Measurements from ENCODE around the gene CREB3L4.
A peak's percentile ranks its signal among the peaks of the same experiment; 100 is the strongest.
"Not testable (repeated sequence)": the region's sequence is repeated elsewhere in the genome, so short reads cannot be mapped to it uniquely, and the experiment has no call there.

Gene CREB3L4

DNA sequence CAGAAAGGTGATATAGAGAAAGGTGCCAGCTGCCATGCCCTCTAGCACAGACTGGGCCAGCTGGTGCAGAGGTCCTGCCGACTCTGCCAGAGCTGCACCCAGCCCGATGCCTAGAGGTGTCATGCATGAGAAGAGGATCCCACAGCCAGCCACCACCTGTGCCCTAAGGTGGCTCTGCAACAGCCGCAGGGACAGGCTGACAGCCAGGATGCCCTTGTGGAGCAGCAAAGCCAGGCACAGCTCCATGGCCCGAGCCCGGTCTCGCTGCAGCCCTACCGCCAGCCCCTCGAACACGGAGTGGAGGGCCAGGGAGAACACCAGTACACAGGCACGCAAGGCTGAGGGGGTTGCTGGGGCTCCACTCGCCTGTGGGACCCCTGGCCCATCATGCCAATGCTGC is 7.5 kb upstream of the CREB3L4 start:
- no peak for DNase-seq

GRCh38 chr1:153961421-153961820 is 6.3 kb upstream of the CREB3L4 start:
- no peak for DNase-seq

GRCh38 chr1:153962088-153963029 is 5.3 kb upstream of the CREB3L4 start:
- DNase-seq, result no peak

- DNase-seq, result peak; percentile 100
Observed at GRCh38 chr1:153963030-153963849, 4.5 kb upstream of the CREB3L4 start, which contains the start of gene SLC39A1. Gene SLC39A1, minus strand, starts transcription at chr1:153963537. Its CDS starts 822 bp downstream, at chr1:153962715.

GRCh38 chr1:153963850-153964331 is 3.8 kb upstream of the CREB3L4 start:
- DNase-seq, result no peak

GRCh38 chr1:153968000-153968363 is 280 bp downstream of the CREB3L4 start:
- no peak for DNase-seq

GRCh38 chr1:153968408-153968807 is 706 bp downstream of the CREB3L4 start:
- peak; percentile 50 for DNase-seq

DNA sequence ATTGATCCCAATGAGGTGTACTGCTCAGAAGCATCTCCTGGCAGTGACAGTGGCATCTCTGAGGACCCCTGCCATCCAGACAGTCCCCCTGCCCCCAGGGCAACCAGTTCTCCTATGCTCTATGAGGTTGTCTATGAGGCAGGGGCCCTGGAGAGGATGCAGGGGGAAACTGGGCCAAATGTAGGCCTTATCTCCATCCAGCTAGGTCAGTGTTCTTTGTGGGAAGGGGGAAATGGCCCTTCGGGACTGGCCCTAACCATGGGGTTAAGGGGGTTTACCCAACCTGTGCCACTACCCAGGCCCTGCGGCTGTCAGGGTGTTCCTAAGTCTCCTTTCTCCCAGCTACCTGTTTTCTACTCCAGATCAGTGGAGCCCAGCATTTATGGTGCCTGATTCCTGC is 1.3 kb downstream of the CREB3L4 start:
- DNase-seq, result no peak

GRCh38 chr1:153970346-153970745 is 2.6 kb downstream of the CREB3L4 start:
- DNase-seq, result no peak

DNA sequence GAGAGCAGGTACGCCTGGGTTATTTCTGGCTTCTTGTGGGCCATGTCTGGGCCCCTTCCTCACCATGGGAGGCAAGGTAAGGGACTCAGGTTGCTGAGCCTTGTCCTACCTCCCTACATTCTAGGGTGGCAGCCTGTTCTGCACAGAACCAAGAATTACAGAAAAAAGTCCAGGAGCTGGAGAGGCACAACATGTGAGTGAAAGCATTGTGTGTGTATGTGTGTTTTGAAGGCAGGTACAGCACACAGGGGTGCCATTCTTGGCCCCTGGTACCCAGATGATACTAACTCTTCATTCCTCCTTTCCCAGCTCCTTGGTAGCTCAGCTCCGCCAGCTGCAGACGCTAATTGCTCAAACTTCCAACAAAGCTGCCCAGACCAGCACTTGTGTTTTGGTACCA is 5.4 kb downstream of the CREB3L4 start:
- DNase-seq, result no peak

- no peak for DNase-seq
Observed at GRCh38 chr1:153973525-153973924, 5.8 kb downstream of the CREB3L4 start.

- DNase-seq, result no peak
Observed at GRCh38 chr1:153976819-153977249, 9.1 kb downstream of the CREB3L4 start.

DNA sequence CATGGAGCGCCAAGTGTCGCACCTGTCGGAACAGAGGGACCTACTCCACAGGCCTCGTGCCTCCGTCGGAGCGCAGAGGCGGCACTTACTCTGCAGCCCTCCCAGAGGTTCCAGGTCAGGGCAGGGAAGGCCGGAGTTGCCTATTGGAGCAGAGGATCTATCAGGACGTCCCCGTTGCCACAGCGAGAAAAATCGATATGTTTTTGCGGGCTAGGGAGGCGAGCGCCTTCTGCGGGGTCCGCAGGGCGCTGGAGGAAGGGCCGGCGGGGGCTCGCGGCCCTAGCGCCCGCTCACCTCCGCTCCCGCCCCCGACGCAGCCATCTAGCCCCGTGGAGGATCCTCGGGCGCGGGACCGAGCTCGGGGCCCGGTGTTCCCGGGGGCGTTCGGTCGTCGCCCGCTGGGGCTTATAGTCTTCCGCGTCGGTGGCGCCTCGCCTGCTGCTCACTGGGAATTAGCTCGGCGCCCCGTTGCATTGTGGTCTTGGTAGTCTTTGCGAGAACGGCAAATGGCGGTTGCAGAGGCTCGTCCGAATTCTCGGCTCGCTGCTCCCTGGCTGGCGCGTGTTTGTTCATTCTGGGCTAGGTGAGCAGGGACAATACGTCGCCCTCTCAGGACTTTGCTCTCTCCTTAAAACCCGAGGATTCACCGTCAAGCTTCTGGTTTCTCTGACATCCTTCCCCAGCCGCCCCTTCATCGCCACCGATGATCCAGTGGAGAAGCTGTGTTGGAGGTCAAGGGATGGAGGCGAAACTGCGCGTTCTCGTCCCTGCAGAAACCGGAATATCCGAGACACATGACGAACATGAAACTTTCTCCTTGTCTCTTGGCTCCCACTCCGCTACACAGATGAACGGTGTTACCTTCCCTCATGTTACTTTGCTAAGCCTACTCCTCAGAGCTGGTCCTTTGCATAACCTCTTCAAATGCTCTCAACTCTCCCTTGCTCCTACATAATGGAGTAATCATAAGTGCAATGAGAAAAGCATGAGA is 9.8 kb downstream of the CREB3L4 start, which contains the start of gene JTB:
Gene JTB (minus strand): TSS at position 425 of the 991 bp plus-strand sequence. CDS start 422 bp downstream, at position 3.
- peak; percentile 96 for DNase-seq

DNA sequence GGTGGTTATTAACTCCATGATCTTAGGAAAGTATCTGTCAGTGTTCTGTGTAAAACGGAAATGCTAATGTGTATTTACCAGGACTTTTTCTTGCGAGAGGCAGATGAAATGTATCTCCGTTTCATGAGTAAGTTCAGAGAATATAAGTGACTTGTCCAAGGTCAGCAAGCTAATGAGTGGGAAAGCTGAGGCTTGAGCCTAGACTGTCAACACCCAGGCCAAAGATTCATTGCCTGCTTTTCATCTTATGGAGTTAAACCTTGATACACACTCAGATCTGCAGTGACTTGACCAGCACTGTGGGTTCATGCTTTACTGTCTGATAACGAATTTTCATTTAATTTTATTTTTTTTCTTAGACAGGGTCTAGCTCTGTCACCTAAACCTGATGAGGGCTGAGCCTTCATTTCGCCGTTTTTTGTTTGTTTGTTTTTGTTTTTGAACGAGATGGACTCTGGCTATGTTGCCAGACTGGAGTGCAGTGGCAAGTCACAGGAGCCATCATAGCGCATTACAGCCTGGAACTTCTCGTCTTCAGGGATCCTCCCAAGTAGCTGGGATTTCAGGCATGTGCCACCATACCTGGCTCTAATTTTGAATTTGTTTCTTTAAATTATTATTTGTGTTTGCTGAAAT is 10.7 kb downstream of the CREB3L4 start:
- no peak for DNase-seq

GRCh38 chr1:153979091-153979490 is 11.4 kb downstream of the CREB3L4 start:
- not testable (repeated sequence) for DNase-seq

DNA sequence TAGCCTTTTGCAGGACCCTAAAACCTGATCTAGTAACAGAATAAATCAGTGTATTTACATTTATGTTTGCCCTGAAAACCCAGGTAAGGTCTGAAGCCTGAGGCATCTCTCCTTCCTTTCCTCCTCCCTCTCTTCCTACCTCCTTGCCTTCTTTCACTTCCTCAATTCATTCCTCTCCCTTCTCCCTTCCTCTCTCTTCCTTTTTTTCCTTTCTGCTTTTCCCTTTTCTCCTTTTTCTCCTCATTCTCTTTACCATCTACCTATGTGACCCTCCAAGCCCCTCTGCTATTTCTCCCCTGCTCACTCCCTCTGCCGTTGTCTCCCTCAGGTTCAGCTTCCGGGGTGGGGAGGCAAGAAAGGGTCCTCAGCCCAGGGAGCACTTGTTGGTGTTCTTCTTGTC is 14.0 kb downstream of the CREB3L4 start:
- DNase-seq, result not testable (repeated sequence)

DNA sequence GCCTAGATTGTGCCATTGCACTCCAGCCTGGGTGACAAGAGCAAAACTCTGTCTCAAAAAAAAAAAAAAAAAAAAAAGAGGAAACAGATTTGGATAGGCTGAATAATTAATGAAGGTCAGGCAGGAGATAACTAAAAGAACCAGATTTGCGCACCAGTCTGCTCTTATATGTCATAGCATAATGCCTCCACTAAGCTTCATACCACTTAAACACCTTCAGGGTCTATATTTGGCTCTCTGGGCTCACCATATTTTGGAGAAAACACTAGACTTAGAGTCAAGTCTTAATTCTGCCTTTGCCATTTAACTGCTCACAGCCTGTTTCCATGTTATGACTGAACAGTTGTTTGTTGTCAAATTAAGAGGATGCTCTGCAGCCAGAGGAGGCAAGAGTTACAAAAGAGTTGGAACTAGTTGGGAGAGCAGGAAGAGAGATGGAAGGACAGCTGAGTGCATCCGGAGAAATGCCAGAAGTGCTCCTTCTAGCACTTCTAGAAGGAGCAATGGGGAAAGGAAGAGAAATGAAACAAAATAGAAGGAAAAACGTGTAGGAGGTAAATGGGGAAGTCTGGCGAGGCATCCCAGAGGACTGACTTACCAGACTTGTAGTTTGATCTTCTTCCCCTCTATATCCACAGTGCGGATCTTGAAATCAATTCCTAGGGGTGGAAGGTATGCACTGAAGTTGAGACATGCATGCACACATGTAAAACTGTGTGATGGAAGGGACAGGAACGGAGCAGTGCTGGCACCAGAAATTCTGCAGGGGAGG is 16.6 kb downstream of the CREB3L4 start:
- DNase-seq, result no peak

DNA sequence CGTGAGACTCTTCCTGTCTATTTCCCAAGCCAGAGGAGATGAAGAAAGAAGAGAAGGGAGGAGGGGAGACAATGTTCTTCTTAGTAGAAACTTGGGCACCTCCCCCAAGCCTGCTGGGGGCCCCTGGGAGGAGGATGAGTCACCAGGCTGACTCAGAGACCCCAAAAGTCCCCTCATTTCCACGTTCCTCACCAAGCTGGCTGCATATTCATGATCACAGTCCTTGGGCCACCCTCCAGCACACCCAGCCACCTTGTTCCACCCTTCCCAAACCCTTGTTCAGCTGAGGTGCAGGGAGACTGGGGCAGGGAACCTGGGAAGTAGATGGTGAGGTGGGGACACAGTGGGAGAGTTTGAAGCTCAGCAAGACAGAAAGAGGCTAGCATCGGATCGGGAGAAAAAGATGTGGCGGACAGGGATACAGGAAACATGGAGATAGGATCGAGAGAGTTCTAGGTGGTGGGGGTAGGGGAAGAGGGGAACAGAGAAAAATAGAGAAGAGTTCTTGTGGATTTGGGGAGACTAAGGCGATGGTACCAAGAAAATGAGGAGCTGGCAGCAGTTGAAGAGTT is 17.7 kb downstream of the CREB3L4 start:
- no peak for DNase-seq

DNA sequence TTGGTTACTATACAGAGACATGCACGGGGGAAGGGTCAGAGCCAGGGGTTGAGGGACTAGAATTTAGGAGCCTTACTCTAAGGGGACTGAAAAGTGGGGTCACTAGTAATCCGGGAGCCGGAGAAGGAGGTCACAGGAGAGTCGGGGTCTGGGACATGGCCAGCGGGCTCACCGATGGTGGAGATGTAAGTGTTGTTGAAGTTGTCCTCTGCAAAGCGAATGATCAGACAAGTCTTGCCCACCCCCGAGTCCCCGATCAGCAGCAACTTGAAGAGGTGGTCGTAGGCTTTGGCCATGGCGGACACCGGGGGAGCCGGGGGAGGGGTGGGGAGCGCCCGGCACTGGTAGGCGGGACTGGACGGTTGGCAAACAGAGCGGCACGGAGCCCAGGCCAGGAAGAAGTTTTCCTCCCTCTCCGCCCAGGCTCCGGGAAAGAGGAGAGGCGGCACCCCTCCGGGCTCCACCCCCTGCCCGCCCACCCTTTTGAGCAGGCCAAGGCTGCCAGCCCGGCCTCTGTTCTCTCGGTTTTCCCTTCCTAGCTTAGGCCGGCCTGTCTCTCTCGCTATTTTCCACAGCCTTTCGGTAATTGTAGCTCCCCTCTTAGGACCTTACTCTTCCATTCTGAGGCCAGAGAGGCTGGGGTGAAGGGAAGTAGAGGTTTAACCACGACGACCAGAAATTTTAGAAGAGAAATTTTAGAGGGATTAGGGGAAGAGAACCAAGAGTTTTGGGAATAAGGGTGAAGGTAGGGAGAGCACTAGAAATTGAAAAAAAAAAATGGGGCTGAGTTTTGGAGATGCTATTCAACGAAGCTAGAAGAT is 18.4 kb downstream of the CREB3L4 start, which contains the start of gene RAB13:
Gene RAB13 (minus strand): TSS at position 399 of the 821 bp plus-strand sequence. CDS start 103 bp downstream, at position 296.
- DNase-seq, result peak; percentile 91

Data from eye (tissue), 1 donor.